ENCODE data around the gene FOXO3.
"Not testable (repeated sequence)": the region's sequence is repeated elsewhere in the genome, so short reads cannot be mapped to it uniquely, and the experiment has no call there.

Gene FOXO3

DNA sequence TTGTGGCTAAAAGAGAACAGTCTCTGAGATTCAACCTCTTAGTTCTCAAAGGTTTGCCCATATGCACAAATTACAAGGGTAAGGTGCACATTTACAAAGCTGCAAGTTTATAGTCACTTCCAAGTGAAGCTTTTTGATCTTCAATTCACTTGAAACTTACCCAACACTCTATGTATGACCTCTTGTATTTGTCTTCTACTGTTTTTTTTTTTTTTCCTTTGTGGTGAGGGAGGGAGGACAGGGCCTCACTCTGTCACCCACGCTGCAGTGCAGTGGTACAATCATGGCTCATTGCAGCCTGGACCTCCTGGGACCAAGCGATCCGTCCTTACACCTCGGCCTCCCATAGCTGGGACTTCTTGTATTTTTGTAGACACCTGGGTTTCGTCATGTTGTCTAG lies 4.5 kb upstream of the FOXO3 start:
- DNase-seq (ENCODE audit: low spot score): no peak

DNA sequence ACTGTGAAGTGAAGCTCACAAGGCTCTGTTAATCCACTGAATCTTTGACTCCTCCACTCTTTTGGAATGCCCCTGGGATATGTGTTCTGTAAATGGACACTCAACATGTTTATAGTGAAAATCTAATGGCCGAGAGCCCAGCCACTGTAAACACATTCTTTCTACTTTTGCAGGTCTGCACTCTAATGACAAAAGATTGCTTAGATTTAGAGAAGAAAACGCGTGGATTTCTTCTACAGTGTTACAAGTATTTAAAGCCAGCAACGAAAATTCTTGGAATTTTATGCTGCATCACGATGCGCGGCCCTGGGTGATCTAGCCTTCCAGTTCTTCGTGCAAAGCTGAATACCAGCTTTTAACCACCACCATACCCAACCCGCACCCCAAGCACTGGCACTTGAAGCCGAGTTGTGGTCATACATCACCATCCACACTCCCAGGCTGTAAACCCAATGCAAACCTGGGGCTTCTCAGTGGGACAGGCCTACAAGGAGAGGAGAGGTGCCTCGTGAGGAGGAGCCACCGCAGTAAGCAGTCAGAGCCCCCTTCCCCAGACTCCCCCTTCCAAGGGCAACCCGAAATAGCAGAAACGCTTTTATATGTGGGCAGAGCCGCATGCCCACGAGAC lies 3.7 kb upstream of the FOXO3 start:
- DNase-seq (ENCODE audit: low spot score): no peak

DNA sequence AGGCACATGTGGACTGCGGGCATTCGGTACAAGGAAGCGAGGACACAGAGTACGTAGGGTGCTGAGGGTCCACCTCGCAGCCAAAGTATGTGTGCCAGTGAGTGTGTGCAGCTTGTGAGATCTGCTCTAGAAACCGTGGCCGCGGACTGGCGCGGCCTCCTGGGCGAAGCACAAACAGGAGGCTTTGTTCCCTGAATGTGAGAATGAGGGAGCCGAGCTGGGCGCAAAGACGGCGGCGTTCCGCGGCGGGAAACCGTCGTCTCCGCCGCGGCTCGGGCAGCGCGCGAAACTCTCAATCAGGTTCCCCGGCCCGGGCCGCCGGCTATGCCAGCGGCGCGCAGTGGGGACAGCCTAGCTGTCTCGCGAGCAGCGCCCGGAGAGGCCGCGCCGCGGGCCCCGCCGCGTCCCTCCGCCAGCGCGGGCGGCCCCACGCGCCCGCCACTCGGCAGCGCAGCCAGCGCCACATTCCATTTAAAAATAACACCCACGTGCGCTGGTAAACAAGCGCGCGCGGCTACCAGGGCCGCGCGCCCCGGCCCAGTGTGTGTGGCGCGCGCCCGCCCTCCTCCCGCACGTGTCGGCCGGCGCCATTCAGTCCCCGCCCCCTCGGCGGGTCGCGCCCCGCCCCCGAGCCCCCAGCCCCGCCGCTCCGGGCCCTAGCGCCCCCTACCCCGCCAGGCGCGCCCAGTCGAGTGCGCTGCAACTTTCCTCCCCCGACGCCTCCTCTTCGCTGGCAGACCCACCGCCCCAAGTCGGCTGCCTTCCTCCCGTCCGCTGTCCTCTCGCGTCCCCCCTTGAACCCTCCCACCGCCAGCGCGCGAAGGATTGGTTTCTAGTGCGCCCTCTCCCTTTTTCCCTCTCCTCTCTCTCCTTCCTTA lies 3.0 kb upstream of the FOXO3 start:
- peak; percentile 75 for DNase-seq (ENCODE audit: low spot score)

DNA sequence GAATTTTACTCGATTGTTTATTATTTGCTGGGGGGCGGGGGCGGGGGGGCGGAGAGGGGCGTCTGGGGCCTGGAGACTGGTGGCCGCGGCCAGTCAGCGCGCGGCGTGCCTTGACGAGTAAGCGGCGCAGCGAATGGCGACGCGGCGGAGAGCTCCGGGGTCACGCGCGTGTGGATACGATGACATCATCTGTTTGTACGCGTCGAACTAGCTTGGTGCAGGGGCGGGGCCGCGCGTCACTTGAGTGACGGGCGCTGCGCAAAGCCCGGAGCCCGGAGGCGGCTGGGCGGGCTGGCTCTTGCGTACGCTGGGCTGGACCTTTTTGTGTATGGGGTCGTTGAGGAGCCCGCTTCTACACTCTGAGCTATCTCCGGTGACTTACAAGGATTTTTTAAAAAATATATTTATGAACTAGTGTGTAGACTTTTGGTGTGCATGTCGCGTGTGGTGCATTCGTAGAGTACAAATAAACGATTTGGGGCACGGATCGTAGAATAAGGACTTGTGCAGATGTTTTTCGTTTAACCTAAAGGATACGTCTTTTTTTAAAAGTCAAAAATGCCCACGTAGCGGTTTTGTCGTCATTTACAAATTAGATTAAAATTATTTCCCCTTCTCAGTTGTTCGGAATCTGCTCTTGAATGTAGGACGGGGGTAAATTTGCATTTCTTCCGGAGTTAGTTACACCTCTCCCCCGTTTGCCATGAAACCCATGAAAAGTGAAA lies 2.2 kb upstream of the FOXO3 start:
- peak; percentile 99 for DNase-seq (ENCODE audit: low spot score)

DNA sequence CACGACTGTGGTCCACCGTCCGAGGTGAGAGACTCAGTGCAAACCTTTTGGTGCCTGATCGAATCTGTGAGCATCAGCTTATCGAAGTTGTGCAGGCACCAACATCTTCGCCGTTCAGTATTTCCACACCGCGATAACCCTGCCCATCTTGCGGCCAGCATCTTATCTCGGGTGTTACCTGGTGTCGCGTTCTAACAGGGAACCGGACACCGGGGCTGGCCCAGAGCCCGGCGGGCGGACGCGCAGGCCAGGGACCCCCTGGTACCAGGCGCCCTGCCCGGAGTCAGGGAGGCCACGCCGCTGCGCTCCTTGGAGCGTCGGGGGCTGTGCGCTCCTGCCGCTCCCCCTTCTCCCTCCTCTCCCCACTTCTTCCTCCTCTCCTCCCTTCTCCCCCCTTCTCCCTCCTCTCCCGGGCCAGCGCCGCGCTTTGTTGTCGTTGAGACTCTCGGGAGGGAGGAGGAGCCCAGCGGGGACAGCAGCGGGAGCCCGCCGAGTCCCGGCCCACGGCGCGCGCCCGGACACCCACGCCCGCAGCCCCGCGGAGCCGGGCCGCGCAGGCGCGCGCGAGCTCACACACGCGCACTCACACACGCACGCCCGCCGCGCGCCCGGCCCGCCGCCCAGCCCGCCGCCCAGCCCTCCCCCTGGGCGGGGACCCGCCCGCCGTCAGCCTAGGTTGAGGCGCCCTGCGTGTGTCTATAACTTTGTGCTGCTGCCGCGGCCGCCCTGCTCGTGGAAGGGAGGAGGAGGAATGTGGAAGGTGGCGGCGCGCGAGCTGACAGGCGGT lies 1.4 kb upstream of the FOXO3 start:
- DNase-seq (ENCODE audit: low spot score): peak; percentile 82

DNA sequence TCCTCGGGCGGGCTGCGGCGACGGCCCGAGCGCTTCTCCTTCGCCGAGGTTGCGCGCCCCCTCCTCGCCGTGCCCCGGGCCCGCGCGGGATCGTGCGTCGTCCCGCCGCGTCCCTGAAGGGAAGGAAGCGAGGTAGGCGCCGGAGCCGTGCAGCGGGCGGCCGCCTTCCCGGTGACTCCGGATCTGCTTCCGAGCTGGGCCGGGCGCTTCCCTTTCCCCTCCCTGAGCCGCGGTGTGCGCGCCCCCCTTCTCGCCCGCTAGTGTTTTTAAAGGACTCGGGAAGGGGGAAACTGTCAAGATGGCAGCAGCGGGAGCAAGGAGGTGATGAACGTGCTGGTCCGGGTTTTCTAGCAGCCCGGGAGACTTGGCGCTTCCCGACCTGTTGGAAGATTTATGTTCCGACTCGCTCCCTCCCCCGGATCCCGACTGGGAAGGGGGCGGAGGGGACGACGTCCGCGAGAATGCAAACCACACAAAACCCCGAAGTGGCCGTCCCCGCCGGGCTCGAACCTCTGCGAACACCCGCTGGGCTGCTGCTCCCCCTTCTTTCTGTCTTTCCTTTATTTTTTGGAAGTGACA lies 744 bp upstream of the FOXO3 start:
- peak; percentile 82 for DNase-seq (ENCODE audit: low spot score)

DNA sequence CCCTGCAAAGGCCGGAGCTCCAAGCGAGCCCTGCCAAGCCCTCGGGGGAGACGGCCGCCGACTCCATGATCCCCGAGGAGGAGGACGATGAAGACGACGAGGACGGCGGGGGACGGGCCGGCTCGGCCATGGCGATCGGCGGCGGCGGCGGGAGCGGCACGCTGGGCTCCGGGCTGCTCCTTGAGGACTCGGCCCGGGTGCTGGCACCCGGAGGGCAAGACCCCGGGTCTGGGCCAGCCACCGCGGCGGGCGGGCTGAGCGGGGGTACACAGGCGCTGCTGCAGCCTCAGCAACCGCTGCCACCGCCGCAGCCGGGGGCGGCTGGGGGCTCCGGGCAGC lies 561 bp downstream of the FOXO3 start:
- DNase-seq (ENCODE audit: low spot score): not testable (repeated sequence)

DNA sequence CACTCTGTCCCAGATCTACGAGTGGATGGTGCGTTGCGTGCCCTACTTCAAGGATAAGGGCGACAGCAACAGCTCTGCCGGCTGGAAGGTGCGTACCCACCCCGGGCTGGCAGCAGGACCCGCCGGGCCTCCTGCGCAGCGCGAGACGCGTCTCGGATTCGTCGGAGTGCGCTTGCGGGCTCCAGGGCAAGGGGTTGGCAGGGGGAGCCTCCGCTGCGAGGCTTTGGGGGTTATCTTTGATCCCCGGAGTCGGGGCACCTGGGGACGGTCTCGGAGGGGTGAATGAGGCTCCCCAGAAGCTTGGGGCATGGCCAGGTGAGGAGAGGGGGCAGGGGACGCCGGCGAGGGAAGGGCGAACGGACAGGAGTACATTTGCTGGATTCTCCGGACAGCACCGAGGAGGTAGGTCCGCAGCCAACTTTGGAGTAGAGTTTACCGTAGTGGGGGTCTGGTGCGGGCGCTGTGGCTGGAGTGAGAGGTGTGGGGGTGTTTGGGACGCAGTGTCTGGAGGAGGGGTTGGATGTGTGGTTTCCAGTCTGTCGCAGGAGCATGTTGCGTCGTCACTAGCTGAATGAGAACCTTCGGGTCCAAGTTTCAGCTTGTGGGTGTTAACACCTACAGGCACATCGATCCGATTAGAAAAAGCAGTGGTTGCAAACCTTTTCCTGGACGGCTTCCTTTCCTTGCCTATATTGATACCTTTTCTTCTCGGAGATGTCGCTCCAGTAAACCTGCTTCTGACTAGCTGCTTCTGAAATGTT lies 1.2 kb downstream of the FOXO3 start:
- peak; percentile 64 for DNase-seq (ENCODE audit: low spot score)

DNA sequence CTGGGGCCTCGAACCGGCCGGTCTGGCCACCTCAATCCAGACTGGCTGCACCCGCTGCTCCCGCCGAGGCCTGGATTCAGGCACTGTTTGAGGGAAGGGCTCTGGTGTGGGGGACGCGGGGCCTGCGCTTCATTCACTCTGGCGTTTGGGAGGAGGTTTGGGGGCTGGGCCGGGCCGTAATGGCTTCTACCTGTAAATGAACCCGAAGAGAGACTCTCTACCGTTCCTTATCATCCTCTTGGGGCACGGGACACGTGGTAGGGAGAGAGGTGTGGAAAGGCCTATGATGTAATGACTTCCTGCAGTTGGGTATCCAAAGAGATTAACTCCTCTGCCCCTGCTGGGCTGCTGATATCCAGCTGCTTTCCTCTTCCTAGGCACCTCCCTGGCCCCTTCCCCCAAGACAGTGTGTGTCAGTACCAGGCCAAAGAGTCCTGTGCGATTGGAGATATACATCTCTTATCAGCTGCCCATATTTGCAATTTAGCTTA lies 1.8 kb downstream of the FOXO3 start:
- DNase-seq (ENCODE audit: low spot score): peak; percentile 94

DNA sequence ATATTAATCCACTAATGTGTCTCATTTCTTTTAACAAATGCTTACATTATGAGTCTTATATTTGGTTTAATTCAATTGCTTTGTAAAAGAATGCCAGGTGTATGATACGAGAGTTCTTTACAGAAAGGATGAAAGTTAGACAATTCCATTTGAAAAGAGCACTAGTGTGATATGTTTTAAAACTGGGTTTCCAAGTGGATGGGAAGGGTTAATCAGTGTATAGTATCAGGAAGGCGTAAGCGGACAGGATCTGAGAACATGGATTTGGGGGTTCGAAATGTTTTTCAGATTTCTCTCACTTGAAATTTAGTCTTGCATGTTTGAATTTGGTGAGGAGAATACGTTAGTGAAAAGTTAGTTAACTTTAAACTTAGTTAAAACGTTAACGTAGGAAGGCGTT lies 2.6 kb downstream of the FOXO3 start:
- DNase-seq (ENCODE audit: low spot score): peak; percentile 58

DNA sequence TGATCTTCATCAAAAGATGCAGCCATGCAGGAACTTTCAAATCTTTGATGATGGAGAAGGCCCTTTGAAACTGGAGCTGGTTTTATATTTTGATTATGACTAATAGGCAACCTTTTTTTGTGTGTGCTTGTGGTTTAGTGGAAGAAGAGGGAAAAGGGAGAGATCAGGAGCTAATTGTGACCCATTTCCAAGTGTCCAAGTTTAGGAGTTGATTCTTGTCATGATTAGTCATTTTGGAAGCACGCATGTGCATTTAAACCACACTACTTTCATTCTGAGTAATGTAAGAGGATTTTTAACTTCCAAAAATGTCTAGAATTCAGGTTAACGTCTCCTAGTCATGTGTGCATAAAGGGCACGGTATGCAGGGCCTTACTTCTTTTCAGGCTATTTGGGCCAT lies 3.5 kb downstream of the FOXO3 start:
- peak; percentile 96 for DNase-seq (ENCODE audit: low spot score)

DNA sequence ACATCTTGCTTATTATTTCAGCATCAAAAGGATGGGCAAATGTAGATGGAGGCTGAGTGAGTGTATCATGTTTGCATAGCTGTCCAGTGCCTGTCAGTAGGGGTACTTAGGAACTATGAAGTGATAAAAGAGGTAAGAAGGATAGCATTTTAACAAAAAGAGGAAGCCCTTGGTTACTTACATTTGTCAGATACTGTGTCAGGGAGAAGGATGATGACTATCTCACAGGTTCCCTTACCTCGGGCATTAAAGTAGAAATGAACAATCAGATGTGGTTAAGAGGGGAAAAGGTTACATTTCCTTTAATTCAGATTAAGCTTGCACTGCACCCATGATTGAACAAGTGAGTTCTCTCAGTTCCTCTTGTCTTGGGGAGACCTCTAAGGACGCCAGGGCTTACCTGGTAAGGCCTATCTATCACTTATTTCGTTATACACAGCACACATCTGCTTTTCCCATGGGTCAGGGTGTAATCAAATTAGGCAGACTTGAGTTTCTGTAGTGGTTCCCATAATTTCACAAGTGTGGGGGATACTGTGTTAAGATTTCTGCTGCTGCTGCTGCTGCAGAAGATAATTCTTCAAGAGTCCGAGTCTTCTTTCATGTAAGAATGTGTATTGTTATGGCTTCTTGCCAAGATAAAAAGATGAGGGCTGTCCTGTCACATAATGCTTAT lies 4.5 kb downstream of the FOXO3 start:
- no peak for DNase-seq (ENCODE audit: low spot score)

DNA sequence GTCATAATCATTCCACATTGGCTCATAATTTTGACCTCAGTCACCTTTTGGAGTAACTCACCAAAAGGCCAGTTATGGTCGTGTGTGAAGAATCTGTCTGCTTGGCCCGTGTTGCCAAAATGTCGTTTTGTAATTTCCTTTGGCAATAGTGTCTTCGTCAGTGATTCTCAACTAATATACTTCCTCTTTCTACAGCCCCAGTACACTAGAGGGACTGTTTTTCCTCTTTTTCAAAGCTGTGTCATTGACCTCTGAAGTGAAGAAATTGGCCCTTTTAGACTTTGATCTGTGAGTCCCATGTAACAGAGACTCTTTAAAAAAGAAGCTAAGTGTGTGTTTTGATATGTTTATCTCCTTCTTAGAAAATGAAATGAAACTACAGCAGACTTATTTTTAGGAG lies 5.2 kb downstream of the FOXO3 start:
- DNase-seq (ENCODE audit: low spot score): peak; percentile 59

DNA sequence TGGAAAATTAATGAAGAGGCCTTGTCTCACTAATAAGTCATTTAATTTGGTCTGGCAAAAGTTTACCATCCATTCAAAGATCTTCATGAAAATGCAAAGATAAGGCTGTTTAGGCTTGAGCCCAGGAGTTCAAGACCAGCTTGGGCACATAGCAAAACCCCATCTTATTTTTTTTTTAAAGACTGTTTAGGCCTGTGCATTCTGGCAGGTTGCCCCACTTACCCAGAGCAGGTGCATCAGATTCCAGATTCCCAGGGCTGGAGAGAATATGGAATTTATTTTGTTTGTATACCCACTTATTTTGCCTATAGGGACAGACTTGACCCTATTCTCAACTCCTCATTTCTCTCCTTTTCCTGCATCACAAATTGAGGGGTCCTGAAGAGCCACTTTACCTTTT lies 5.7 kb downstream of the FOXO3 start:
- no peak for DNase-seq (ENCODE audit: low spot score)

DNA sequence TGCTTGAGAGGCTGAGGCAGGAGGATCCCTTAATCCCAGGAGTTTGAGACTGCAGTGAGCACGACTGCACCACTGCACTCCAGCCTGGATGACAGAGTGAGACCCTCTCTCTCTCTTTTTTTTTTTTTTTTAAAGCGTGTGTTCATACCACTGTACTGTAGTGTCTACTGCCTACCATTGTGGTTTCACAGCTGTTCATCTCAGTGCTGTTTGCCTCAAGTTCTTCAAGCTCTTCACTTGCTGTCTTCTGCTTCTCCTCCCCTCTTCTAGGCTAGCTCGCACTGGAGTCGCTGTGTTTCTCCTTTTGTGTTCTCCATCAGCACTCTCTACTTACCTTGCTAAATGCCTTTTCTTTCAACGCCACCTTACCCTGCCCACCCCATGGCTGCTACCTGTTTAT lies 7.4 kb downstream of the FOXO3 start:
- no peak for DNase-seq (ENCODE audit: low spot score)

DNA sequence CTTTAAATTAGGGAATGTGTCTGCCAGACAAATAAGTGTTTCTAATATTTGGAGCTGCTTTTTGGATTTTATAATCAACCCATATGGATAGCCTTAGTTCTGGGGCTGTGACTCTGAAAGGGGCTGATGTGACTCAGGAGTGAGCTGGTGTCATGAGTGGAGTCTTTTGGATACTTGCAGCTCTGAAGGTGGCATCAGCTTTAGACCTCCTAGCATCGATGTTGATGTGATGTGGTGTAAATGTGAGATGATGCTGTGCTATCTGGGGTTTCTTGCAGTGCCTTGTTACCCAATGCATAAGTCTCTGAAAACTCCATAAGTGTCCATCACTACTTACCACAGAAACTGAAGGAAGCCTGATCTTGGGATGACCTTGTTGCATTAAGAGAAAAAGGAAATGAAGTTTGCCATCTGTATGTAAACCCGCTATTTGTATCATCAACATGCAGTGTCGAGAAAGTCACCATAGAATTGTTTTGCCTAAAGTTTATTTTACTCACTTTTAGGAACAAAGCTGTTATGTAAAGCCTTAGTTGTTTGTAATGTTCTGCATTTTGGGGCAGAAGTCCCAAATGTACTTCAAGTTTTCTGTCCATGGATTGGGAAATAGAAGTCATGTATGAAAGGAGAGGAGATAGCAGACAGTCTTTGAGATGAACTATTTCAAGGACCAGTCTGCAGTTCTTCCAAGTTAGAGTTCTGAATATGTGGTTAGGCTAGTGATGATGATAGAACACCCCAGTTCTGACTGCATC lies 8.0 kb downstream of the FOXO3 start:
- DNase-seq (ENCODE audit: low spot score): no peak

DNA sequence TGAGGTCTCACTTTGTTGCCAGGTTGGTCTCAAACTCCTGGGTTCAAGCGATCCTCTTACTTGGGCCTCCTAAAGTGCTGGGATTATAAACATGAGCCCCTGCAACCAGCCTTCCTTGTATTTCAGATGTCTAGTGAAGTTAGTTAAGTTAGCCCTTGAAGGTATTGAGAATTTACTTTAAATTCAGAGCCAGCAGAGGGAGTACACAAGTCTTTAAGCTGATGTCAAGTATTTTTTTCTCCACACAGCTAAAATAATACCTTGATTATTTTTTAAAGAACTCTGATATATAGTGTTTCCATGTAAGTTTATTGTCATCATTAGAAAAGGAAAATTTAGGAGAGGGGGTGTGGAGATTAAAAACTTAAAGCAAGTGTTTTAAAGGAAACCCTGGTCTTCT lies 9.8 kb downstream of the FOXO3 start:
- DNase-seq (ENCODE audit: low spot score): no peak

DNA sequence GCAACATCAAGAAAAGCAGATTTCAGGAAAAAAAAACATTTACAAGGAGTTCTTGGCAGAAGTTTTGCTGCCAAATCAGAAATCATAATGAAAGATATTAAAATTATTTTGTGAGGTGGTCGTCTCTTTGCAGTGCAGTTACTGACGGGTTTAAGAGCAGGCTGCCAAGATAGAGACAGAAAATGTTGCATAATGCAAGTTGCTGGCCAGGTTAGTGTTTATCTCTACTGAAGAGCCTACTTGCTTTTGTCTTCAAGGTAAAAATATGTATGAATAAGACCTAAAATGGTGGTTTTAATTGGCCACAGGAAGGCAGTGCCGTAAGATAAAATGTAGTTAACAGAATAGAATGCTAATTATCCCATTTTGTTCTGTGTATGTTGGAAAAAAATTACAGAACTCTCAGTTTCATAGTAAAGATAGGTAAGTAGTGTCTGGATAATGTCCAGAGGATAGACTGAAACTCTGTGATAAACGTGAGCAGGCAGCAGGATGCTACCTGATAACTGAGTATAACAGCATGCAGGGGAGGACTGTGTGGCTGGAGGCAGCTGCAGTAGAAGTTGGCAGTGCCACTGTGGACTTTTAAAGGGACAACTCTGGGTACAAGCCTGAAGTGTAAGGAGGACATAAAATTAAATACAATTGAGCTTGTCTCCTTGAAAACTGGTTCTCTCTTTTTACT lies 13.9 kb downstream of the FOXO3 start:
- DNase-seq (ENCODE audit: low spot score): no peak

DNA sequence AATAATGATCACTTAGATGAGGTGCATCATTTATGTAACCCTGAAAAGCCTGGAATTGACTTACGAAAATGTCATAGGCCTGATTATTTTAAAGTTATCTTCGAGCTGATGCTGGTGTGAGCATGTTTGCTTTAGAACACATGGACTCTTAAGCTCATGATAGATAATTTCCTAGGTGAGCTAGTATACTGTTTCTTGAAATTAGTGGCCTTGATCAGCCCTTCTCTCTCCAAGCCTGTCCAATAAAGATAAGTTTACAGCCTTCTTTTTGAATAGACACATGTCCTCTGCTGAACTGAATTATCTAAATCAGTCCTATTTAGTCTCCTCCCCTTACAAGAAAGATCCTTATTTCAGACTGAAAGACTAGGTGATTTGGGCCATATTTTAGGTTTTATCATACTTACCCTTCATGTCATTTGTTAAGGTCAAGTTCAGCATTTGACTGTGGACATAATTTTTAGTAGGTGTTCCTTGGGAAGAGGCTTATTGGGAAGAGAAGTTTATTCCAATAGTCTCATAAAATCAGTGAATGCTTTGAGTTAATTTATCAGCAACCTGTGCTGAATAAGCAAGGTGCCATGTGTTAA lies 15.3 kb downstream of the FOXO3 start:
- no peak for DNase-seq (ENCODE audit: low spot score)

Data from RKO (cell line).